HG03342 (cell line): Measurements from ENCODE around the gene FAM89B.

Experiments
- ATAC-seq: cut with Tn5 transposase; IDR thresholded peaks from one replicate; pipeline ENCODE4 v1.9.1; 2021; ENCODE audit warnings: mild to moderate bottlenecking, moderate library complexity; ENCODE audit not compliant: unreplicated experiment

The FAM89B gene

DNA sequence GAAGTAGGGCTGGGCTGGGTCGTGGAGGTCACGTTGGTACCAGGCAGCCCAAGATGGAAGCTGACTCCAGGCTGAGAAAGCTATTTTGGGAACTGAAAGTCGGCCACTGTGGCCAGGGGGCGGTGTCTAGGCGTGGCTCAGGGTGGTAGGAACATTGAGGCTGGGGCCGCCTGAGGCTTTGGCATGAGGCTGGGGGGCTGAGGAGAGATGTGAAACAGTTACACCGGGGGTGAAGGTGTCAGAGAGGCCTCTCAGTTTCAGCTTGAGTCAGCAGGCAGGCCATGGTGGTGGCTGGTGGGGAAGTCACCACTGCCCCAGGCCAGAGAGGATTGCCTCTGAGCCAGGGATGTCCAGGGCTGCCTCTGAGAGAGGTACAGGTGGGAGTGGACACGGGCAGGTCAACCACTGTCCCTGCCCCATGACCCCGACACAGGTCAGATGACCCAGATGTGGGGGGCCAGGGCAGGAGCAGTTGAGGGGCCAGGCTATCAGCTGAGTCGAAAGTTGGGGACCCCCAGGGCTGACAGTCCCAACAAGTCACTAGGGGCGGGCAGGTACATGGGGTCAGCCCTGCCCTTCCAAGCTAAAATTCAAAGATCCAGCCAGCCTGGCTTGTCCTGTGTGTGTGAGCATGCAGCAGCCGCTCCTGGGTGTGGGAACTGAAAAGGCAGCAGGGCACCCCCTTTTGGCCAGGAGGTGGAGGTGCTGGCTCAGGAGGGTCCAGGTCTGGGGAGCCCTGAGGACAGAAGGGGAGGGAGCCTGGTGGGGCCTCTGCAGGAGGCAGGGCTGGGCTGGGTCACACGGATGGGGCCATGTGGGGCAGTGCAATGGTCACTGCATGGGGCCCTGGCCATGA is 16.1 kb downstream of the FAM89B start:
- ATAC-seq, result peak; percentile 75

DNA sequence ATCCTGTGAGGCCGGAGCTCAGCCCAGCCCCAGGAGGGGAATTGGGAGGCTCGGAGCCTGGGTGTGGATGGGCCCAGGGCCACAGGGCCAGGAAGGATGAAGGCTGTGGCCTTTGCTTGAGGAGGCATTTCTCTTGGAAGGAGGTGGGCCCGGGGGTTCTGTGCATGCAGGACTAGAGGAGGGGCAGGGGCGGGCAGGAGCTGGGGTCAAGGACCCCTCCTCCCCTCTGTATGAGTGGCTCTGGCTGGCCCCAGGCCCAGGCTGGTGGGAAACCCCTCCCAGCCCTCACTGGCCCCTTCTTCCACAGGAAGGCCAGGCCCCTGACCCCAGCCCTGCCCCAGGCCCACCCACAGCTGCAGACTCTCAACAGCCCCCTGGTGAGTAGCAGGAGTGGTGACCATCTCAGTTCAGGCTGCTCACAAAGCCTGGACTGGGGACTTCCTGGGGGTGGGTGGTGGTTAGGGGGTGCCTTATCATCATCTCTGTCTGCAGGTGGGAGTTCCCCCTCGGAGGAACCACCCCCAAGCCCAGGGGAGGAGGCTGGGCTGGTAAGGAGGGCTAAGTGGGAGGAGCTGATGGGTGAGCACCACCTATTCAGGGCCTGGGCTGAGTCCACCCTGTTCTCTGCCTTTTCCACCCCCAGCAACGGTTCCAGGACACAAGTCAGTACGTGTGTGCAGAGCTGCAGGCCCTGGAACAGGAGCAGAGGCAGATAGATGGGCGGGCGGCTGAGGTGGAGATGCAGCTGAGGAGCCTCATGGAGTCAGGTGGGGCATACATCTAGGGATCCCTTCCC is 17.3 kb downstream of the FAM89B start:
- no peak for ATAC-seq

GRCh38 chr11:65590240-65590738 is 18.0 kb downstream of the FAM89B start:
- no peak for ATAC-seq

GRCh38 chr11:65591939-65592857 is 19.9 kb downstream of the FAM89B start:
- ATAC-seq, result no peak

GRCh38 chr11:65592858-65593517 is 20.6 kb downstream of the FAM89B start:
- ATAC-seq, result no peak

DNA sequence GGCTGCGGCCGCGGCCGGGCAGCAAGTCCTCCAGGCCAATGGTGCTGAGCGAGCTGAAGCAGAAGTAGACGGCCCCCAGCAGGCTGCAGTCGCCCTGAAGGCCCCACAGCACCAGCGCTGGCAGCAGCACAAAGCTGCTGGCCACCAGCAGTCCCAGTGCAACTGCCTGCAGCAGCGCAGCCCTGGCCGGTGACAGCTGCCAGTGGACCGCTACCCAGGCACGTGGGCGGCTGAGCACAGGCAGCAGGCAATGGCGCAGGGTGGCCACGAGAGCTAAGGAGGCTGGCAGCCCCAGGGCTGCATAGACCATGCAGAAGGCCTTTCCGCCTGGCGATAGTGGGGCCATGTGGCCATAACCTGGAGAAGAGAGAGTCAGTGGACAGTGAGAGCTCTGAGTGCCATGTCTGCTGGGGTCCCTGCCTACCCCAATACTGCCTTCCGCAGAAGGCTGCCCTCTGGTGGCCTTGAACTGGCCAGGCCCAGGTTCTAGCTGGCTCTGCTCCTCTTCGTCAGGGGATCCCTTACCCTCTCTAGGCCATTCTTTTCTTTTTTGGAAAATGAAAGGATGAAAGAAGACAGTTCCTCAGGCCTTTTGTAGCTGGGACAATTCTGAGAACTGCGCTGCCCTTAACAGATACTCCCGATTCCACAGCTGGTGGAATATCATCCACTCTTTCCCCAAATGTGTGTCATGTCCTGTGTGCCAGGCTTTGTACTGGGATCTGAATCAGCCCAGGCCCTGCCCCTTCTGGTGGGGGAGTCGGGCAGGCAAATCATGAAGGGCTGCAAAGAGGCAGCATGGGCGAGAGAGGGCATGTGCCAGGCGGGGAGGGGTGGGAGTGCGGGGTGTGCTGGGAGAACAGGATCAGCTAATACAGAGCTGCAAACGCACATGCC is 21.4 kb downstream of the FAM89B start:
- ATAC-seq, result no peak

DNA sequence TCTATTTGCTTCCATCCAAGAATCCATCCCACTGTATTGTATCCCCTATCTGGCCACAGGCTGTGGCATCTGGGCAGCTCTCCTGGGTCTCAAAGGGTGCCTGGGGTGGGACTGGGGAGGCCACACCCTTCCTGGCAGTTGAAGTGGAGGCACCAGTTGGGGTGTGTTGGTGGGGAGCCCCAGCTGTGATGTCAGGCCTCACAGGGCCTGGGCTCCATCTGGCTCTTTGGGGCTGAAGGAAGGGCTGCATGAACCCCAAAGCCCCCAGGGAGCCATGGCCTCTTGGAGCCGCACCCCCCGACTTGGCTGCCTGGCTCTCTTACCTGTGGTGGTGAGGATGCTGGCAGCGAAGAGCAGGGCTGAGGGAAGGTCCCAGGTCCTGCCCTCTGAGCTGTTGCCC is 22.8 kb downstream of the FAM89B start:
- no peak for ATAC-seq

DNA sequence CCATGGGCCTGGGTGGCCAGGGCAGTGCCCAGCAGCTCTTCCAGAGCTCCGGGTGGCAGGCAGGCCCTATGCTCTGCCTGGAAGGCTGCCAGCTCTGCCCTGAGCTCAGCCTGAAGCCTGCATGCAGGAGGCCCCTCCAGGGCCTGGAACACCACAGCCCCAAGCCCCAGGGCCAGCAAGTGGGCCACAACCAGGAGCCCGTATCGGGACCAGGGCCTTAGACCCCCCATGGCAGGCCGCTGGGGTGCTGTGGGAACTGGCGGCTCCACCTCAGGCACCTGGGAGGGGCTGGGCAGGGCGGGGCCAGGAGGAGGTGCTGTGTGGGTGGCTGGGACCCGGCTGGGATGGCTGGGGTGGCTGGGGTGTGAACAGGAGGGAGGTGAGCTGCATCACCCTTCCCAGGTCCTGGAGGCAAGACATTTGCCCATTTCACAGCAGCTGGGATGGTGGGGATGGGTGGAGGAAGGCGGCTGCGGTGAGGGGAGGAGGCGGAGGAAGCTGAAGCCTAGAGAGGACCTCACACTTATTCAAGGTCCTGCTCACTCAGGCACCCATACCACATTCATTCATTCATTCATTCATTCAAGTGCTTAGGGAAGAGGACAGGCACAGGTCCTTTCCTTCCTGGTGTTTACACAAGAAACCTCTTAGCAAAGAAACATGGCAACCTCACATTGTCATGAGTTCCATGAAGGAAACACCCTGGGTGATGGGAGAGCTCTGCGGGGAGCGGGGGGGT is 23.4 kb downstream of the FAM89B start, which contains the start of gene KCNK7:
Gene KCNK7, minus strand, starts transcription at position 258 of the 739 bp plus-strand sequence. Its CDS starts 28 bp downstream, at position 230.
- no peak for ATAC-seq

DNA sequence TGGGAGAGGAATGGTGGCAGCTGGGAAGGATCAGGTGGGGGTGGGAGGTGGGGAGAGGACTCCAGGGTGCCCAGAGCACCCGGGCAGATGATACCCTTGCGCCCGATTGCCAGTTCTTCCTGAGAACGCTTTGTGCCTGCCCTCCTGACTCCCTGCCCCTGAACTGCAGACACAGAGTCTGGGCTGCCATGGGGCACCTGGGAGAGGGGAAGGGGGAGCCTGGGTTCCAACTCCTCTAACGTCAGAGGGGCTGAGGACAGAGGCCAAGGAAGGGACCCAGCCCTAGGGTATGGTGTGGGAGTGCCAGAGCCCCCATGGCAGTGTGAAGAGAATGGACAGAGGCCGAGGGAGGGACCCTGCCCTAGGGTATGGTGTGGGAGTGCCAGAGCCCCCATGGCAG is 24.2 kb downstream of the FAM89B start:
- ATAC-seq, result no peak

GRCh38 chr11:65598258-65598699 is 25.9 kb downstream of the FAM89B start:
- no peak for ATAC-seq

GRCh38 chr11:65599216-65599954 is 27.0 kb downstream of the FAM89B start:
- no peak for ATAC-seq

- ATAC-seq, result no peak
These were observed 27.6 kb downstream of the FAM89B start for GRCh38 chr11:65599955-65600246.

DNA sequence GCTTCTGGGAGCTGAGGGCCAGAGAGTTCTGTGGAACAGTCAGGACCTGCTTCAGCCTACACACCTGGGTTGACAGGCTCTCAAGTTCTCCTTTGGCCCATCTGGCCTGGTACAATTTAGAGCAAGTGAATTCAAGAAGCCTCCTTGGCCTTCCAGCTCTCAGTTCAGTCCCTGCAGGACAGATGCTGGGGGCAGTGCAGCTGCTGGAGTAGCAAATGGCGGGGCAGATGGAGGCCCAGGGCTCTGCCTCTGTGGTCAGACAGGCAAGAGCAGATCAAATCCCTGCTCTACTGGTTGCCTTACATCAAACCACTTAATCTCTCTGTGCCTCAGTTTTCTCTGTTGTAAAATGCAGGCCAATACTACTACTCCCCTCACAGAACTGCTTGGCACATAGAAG is 31.9 kb downstream of the FAM89B start:
- ATAC-seq, result no peak

DNA sequence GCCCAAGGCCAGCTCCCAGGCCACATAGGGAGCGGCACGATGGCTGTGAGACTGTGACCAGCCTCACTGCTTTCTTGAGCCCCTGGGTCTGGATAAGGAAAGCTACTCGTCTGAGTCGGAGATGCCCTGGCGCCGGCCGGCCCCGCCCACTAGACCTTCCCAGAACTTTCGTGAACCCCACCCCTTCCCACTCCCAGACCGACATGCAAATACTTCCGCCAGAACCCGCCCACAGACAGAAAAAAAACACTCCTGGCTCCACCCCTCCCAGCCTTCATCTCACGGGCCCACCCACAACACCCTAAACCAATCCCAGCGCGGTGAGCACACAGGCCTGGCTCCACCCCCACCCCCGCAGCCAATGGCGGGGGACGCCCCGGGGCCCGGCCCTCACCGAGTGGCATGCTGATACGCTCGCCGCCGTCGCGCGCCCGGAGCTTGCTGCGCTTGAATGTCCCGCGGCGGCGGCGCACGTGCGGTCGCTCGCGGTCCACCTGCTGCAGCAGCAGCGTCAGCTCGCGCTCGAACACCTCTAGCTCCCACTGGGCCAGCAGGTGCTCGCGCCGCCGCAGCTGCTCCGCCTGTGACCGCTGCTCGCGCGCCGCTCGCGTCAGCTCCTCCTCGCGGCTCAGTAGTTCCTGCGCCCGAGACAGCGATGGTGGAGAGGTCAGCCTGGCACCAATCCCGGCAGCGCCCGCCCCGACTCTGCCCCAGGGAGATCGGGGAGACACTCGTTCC is 34.7 kb downstream of the FAM89B start:
- no peak for ATAC-seq

- no peak for ATAC-seq
These were observed 35.5 kb downstream of the FAM89B start for GRCh38 chr11:65607614-65608426.

GRCh38 chr11:65609229-65609628 is 36.9 kb downstream of the FAM89B start:
- ATAC-seq, result no peak
